ENCODE data around the gene MCRS1. TPM values are rescaled to one million over a fixed set of nuclear protein-coding genes. Genes with fewer than 3 reads are reported as not detected.

MCRS1 gene
- total and polyA plus RNA-seq, 2 donors (not counting 3 experiments of a cell fraction or from before 2014, with no cell fraction given), result 71.1 to 99.3 TPM

DNA sequence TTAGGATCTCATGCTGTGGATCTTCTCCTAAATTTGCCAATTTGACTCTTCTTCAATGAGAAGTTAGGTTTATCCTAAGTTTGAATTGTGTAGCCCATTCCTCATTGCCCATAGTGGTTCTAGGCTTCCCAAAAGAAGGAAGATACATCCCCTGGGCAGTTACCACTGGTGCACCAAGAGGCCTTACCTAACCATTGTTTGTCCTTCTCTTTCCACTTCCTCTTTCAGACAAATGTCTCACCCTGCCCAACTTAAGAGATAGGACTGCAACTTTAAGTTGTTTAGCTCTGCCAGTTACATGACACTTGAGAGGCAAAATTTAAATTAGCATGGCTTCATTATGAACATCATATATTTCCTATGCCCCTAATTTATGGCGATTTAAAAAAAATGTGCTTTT is 38.5 kb downstream of the MCRS1 start:
- Histone ChIP-seq H3K4me2 (ENCODE audit: insufficient read depth, low read length) (no peak overlapping the region), H3K36me3 (ENCODE audit: control insufficient read depth in 2 of 2, extremely low read depth in 1 of 2, insufficient read depth in 2 of 2, low read length in 2 of 2) (peaks cover 20 to 25% of the 10 kb centered on the region in 2 experiments), H3K9ac (replicated peaks; ENCODE audit: extremely low read depth, insufficient read depth, low read length) (no peak overlapping the region), H3K9me3 (replicated peaks; ENCODE audit: control insufficient read depth, insufficient read depth, low read length) (no peaks in the 10 kb centered on the region), H3K4me1 (ENCODE audit: control insufficient read depth, extremely low read depth, insufficient read depth, low read length) (peaks cover 3% of the 10 kb centered on the region), H4K20me1 (replicated peaks; ENCODE audit: control insufficient read depth, extremely low read depth, insufficient read depth, low read length) (no peaks in the 10 kb centered on the region), H3K79me2 (ENCODE audit: control insufficient read depth, insufficient read depth, low read length) (no peaks in the 10 kb centered on the region), H3K4me3 (replicated peaks in 1 of 3; ENCODE audit: insufficient read depth in 1 of 3, low read depth in 1 of 3, low read length in 3 of 3) (no peak overlapping the region), H3K27ac (ENCODE audit: insufficient read depth, low read depth, low read length) (no peak overlapping the region), H2AFZ (ENCODE audit: low read depth, low read length) (no peak overlapping the region), H3K9me1 (replicated peaks; ENCODE audit: control insufficient read depth, extremely low read depth, insufficient read depth, low read length) (no peaks in the 10 kb centered on the region), H3K27me3 (ENCODE audit: control insufficient read depth in 2 of 2, insufficient read depth in 2 of 2, low read length in 2 of 2) (no peaks in the 10 kb centered on the region)
- intact Hi-C loops (cut with micrococcal nuclease), result no loop called here
- ChIA-PET POLR2A (no interaction called here), CTCF (interaction anchor here (0.6 to 3.1 kb wide), 3 partner anchors 11 to 171 kb away, joined by 3 to 21 read pairs (median 3); no protein-coding TSS in a partner anchor)
- dilution Hi-C loops (cut with MboI; ENCODE audit: extremely low pct_ligation_motif_present, low sequenced_read_pairs), result no loop called here
- no peak for DNase-seq (ENCODE audit: low read depth, low spot score)
- TF ChIP-seq EZH2 (IDR thresholded peaks at IDR 0.05; ENCODE audit: borderline replicate concordance, low read depth, low read length, severe bottlenecking) (no peak), POLR2AphosphoS5 (IDR thresholded peaks at IDR 0.05; ENCODE audit: insufficient read depth, low read depth, low read length) (no peak), POLR2A (IDR thresholded peaks at IDR 0.05; ENCODE audit: low read depth, low read length) (no peak), CTCF (IDR thresholded peaks at IDR 0.05; ENCODE audit: extremely low read depth in 1 of 2, insufficient read depth in 1 of 2, low read depth in 1 of 2, low read length in 2 of 2) (no peak), JUN (IDR thresholded peaks at IDR 0.05; ENCODE audit: borderline replicate concordance, insufficient read depth, insufficient read length, low read depth) (no peak), MAX (IDR thresholded peaks at IDR 0.05; ENCODE audit: insufficient read depth, insufficient read length) (no peak)
- no peak for FAIRE-seq
- no TSS peak for BruUV-seq (replicated peaks)
